PC-9 (cell line): ENCODE data around the gene NRG2.

ENCODE experiments used
- CTCF ChIP-seq: fragments of 200-600 bp; sonication (generic); conservative IDR thresholded peaks from 2 replicates; pipeline ENCODE4 v1.6.1; 2017; ENCODE audit warnings: mixed run types, antibody characterized with exemption, mild to moderate bottlenecking, moderate library complexity
- EZH2 ChIP-seq: fragments of 200-600 bp; sonication (generic); IDR thresholded peaks from 2 replicates; pipeline ENCODE4 v1.8.0; 2017; ENCODE audit warnings: antibody characterized with exemption, low read depth

- TF ChIP-seq CTCF (no peak), EZH2 (no peak)
These were observed 118.5 kb downstream of the NRG2 start for GRCh38 chr5:139924294-139925215.
